Measurements from ENCODE around the gene PSMD8.
"Not testable (repeated sequence)": the region's sequence is repeated elsewhere in the genome, so short reads cannot be mapped to it uniquely, and the experiment has no call there.

PSMD8 gene

GRCh38 chr19:38362076-38362945, 12.1 kb upstream of the PSMD8 start:
- DNase-seq = peak; percentile 69

- DNase-seq = not testable (repeated sequence)
Observed at GRCh38 chr19:38362946-38363688, 11.3 kb upstream of the PSMD8 start.

- no peak for DNase-seq
Observed at GRCh38 chr19:38367041-38367440, 7.3 kb upstream of the PSMD8 start.

- DNase-seq = no peak
Observed at GRCh38 chr19:38369584-38369983, 4.8 kb upstream of the PSMD8 start.

DNA sequence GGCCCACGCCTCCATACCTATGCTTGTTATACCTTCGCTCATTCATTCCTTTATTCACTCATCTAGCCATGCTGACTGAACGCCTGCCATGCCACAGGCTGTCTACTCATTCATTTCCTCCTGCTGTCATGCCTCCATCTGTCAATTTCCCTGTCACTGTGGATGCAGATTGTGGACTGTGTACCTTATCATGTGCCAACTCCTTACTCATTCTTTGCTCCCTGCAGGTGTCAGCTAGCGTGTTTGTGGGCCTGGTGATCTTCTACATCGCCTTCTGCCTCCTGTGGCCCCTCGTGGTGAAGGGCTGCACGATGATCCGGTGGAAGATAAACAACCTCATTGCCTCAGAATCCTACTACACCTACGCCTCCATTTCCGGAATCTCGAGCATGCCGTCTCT, 4.1 kb upstream of the PSMD8 start:
- DNase-seq = no peak

DNA sequence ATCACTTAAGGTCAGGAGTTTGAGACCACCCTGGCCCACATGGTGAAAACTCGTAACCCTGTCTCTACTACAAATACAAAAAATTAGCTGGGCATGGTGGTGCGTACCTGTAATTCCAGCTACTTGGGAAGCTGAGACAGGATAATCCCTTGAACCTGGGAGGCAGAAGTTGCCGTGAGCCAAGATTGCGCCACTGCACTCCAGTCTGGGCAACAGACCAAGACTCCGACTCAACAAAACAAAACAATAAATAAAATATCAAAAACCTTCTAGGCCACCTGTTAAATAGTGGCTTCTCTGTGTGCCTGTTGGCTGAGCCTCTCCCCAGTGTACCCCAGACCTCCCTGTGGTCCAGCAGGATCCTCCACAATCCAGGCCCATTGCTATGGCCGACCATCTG, 3.3 kb upstream of the PSMD8 start:
- no peak for DNase-seq

DNA sequence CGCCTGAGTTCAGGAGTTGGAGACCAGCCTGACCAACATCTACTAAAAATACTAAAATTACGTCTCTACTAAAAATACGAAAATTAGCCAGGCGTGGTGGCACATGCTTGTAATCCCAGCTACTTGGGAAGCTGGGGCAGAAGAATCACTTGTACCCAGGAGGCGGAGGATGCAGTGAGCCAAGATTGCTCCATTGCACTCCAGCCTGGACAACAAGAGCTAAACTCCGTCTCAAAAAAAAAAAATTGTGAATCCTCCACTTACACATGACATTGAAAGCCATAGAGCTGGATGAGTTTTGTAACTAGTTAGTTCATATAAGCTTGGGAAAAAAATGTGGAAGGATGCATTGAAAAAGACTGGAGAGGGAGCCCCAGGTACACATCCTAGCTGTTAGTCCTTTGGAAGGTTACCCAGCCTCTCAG, 452 bp upstream of the PSMD8 start:
- no peak for DNase-seq

DNA sequence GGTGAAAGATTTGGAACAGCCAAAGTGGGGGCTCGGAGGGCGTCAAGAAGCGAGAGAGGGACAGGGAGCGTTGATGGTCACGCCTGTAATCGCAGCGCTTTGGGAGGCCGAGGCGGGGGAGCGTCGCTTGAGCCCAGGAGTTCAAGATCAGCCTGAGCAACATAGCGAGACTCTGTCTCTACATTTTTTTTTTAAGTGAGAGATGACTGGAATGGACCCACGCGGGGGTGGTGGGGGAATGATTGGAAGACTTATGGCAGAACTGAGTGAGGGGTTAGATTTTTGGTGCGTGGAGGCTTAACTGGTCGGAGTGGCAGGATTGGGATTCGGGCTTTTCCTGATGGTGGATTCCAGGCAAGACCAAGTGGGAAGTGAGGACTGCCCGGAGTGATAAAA, 725 bp downstream of the PSMD8 start:
- DNase-seq = no peak

- DNase-seq = no peak
Observed at GRCh38 chr19:38375748-38376147, 1.4 kb downstream of the PSMD8 start.

GRCh38 chr19:38376576-38376975, 2.2 kb downstream of the PSMD8 start:
- no peak for DNase-seq

GRCh38 chr19:38377052-38377451, 2.7 kb downstream of the PSMD8 start:
- DNase-seq = no peak

GRCh38 chr19:38378866-38379265, 4.5 kb downstream of the PSMD8 start:
- no peak for DNase-seq

GRCh38 chr19:38381138-38381537, 6.8 kb downstream of the PSMD8 start:
- DNase-seq = no peak

GRCh38 chr19:38383184-38383583, 8.8 kb downstream of the PSMD8 start:
- DNase-seq = no peak

- no peak for DNase-seq
Observed at GRCh38 chr19:38383743-38384142, 9.4 kb downstream of the PSMD8 start.

DNA sequence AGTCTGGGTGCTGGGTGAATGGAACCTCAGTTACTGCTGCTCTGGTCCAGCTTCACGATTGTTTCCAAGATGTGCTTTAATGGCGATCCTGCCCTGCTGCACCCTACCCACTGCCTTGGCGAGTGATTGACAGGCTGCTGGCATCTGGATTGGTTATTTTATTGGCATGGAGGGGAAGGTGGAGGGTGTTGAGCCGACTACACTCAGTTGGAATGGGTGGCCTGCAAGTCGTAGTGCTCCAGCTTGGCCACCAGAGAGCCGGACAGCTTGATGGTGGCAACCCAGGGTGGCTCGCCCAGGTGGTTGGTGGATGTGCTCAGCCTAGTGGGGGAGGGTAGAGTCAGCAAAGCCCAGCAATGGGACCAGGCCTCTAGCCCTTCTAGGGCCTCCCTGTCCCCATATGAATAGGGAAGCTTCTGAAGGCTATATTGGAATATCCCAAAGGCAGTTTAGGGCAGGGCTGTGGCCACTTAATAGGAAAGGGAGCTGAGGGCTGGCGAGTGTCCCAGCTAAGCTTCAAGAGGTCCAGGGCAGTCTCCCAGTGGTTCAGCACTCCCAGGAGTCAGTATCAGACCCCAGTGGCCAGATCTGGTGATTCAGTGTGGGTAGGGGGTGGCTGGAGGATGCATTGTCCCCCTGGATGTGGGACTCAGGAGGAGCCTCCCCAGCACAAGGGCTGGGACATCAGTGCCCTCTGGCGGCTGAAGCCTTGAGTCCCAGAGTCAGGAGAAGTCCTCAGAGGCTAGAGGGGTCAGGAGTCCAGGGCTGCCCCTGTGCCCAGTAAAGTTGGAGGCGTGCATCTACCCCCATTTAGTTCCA, 10.0 kb downstream of the PSMD8 start:
- no peak for DNase-seq

- DNase-seq = no peak
Observed at GRCh38 chr19:38385057-38385803, 10.9 kb downstream of the PSMD8 start.

GRCh38 chr19:38385804-38386257, 11.5 kb downstream of the PSMD8 start:
- DNase-seq = no peak

DNA sequence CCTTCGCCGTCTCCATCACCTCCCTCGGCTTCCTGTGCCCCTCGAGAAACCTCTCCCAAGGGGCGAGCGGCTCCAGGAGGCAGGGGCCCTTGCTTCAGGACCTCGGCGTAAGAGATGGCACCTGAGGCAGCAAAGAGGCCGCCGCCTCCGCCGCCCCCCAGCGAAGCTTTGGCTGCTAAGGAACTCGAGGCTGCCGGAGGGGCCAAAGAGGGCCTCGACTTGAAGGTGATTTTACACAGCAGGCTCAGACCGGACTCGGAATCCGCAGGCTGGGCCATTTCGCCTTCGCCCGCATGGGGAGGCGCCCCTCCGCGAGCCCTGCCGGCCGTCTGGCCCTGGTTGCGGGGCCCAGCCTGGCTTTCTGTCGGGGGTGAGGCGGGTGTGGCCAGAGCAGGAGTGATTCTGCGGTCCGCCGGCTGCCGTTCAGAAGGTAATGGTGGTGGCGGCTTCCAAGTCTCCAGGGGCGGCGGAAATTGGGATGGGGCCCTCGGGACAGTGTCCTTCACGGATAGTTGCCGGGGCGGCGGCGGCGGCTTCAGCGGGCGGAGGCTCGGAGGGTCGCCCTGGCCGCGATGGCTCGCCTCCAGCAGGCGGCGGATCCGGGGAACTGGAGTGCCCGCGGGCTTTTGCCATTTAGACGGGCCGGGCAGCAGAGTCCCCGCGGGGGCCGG, 12.1 kb downstream of the PSMD8 start:
- DNase-seq = no peak

DNA sequence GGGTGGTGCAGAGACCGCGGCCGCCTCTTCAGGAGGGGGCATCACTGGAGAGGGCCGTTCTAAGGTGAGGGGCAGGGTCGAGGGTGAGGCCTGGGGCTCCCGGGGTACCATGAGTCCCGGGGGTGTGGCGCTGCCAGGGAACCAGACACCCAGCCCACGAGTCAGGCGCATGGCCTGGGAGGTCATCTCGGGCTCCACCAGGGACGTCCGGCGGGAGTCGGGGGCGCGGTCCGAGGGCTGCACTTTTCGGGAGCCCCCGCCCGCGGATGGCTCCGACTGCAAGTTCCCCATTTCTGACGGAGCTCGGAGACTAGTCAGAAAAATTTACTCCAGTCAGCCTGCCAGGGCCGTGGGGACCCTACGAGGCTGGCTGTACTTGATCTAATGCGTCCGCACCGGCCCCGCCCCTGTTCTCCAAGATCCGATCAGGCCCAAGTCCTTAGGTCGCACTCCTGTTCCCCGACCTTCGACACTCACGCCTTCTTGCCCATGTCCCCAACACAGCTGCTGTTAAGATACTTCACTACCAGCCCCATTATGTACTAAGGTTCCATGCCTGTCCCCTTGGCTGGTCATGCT, 12.7 kb downstream of the PSMD8 start:
- DNase-seq = no peak

- peak; percentile 82 for DNase-seq
Observed at GRCh38 chr19:38387550-38388348, 13.4 kb downstream of the PSMD8 start, which contains the start of gene GGN. Gene GGN (minus strand): TSS chr19:38388034. CDS start chr19:38387261, 773 bp downstream.
